HepG2 (cell line): ENCODE results near the gene SLC29A3. TPM values are rescaled to one million over a fixed set of nuclear protein-coding genes. Genes with fewer than 3 reads are reported as not detected.

ENCODE experiments used
- AHR ChIP-seq: IDR thresholded peaks from 2 replicates; pipeline ENCODE4 v1.6.1; 2018; ENCODE audit warnings: missing genetic modification reagents, missing compliant biosample characterization
- GLI4 ChIP-seq: sonication (generic); formaldehyde crosslinking; IDR thresholded peaks from 2 replicates; pipeline ENCODE4 v1.5.1; 2020; ENCODE audit warnings: missing genetic modification reagents, mild to moderate bottlenecking, moderate library complexity, borderline replicate concordance
- PRMT3 ChIP-seq: sonication (generic); formaldehyde crosslinking; IDR thresholded peaks from 2 replicates; pipeline ENCODE4 v1.8.1; 2022; ENCODE audit warnings: low read depth, mild to moderate bottlenecking, moderate library complexity, missing genetic modification reagents, borderline replicate concordance
- ZNF142 ChIP-seq: sonication (generic); formaldehyde crosslinking; IDR thresholded peaks from 2 replicates; pipeline ENCODE4 v1.4.0; 2020; ENCODE audit warnings: missing genetic modification reagents
- ZNF589 ChIP-seq: sonication (generic); formaldehyde crosslinking; conservative IDR thresholded peaks from 2 replicates; pipeline ENCODE4 v1.8.0; 2022; ENCODE audit warnings: mild to moderate bottlenecking, moderate library complexity, missing genetic modification reagents
- ZNF781 ChIP-seq: sonication (generic); formaldehyde crosslinking; IDR thresholded peaks from 2 replicates; pipeline ENCODE4 v1.5.1; 2020; ENCODE audit warnings: borderline replicate concordance, mild to moderate bottlenecking, missing genetic modification reagents; ENCODE audit errors: not compliant biosample characterization
- polyA plus RNA-seq, 8 experiments: library from polyadenylated mRNA; depleted of rRNA in 3 of 8; stranded (reverse) in 7 of 8; unstranded in 1 of 8; fragments of >200 nt; fragmentation: Illumina TruSeq in 4 of 8; extraction: Trizol in 4 of 8; gene quantifications; 2 replicates each; pipeline versions ENCODE4 v1.2.1 to v1.2.3, GENCODE V29; 2011 to 2016; ENCODE audit warnings: low read depth in 4 of 8, missing spikeins in 1 of 8, mixed read lengths in 1 of 8; ENCODE audit not compliant: insufficient read depth in 1 of 8
- total RNA-seq, 5 experiments: library from RNA; depleted of rRNA; stranded (reverse); fragments of >200 nt; fragmentation: Illumina TruSeq; extraction: Trizol; gene quantifications; 2 replicates each; pipeline ENCODE4 v1.2.3, GENCODE V29; 2016; ENCODE audit warnings: low read depth in 1 of 5
- TF ChIP-seq, protein P1 (sequence below): sonication (generic); formaldehyde crosslinking; IDR thresholded peaks from 2 replicates; pipeline ENCODE4 v1.4.0; 2020; ENCODE audit warnings: missing genetic modification reagents
- TF ChIP-seq, protein P2 (sequence below): sonication (generic); formaldehyde crosslinking; IDR thresholded peaks from 2 replicates; pipeline ENCODE4 v1.5.0; 2020; ENCODE audit warnings: mild to moderate bottlenecking, missing genetic modification reagents, borderline replicate concordance
- TF ChIP-seq, protein P3 (sequence below): sonication (generic); formaldehyde crosslinking; IDR thresholded peaks from 2 replicates; pipeline ENCODE4 v1.4.0; 2020; ENCODE audit warnings: missing genetic modification reagents, mild to moderate bottlenecking, borderline replicate concordance

Gene SLC29A3
- total and polyA plus RNA-seq, 2 of the 13 experiments (the other 11 are each of a cell fraction or from before 2014, with no cell fraction given) = 8.6 to 11.8 TPM

GRCh38 chr10:71347587-71348395 lies 28.7 kb downstream of the SLC29A3 start (continued):
- peak; percentile 86 for TF ChIP-seq ZNF142
- TF ChIP-seq, protein P1, sequence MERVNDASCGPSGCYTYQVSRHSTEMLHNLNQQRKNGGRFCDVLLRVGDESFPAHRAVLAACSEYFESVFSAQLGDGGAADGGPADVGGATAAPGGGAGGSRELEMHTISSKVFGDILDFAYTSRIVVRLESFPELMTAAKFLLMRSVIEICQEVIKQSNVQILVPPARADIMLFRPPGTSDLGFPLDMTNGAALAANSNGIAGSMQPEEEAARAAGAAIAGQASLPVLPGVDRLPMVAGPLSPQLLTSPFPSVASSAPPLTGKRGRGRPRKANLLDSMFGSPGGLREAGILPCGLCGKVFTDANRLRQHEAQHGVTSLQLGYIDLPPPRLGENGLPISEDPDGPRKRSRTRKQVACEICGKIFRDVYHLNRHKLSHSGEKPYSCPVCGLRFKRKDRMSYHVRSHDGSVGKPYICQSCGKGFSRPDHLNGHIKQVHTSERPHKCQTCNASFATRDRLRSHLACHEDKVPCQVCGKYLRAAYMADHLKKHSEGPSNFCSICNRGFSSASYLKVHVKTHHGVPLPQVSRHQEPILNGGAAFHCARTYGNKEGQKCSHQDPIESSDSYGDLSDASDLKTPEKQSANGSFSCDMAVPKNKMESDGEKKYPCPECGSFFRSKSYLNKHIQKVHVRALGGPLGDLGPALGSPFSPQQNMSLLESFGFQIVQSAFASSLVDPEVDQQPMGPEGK (CRISPR knock-in tag) = peak; percentile 94
- TF ChIP-seq GLI4 (CRISPR knock-in tag) = no peak
- TF ChIP-seq, protein P2, sequence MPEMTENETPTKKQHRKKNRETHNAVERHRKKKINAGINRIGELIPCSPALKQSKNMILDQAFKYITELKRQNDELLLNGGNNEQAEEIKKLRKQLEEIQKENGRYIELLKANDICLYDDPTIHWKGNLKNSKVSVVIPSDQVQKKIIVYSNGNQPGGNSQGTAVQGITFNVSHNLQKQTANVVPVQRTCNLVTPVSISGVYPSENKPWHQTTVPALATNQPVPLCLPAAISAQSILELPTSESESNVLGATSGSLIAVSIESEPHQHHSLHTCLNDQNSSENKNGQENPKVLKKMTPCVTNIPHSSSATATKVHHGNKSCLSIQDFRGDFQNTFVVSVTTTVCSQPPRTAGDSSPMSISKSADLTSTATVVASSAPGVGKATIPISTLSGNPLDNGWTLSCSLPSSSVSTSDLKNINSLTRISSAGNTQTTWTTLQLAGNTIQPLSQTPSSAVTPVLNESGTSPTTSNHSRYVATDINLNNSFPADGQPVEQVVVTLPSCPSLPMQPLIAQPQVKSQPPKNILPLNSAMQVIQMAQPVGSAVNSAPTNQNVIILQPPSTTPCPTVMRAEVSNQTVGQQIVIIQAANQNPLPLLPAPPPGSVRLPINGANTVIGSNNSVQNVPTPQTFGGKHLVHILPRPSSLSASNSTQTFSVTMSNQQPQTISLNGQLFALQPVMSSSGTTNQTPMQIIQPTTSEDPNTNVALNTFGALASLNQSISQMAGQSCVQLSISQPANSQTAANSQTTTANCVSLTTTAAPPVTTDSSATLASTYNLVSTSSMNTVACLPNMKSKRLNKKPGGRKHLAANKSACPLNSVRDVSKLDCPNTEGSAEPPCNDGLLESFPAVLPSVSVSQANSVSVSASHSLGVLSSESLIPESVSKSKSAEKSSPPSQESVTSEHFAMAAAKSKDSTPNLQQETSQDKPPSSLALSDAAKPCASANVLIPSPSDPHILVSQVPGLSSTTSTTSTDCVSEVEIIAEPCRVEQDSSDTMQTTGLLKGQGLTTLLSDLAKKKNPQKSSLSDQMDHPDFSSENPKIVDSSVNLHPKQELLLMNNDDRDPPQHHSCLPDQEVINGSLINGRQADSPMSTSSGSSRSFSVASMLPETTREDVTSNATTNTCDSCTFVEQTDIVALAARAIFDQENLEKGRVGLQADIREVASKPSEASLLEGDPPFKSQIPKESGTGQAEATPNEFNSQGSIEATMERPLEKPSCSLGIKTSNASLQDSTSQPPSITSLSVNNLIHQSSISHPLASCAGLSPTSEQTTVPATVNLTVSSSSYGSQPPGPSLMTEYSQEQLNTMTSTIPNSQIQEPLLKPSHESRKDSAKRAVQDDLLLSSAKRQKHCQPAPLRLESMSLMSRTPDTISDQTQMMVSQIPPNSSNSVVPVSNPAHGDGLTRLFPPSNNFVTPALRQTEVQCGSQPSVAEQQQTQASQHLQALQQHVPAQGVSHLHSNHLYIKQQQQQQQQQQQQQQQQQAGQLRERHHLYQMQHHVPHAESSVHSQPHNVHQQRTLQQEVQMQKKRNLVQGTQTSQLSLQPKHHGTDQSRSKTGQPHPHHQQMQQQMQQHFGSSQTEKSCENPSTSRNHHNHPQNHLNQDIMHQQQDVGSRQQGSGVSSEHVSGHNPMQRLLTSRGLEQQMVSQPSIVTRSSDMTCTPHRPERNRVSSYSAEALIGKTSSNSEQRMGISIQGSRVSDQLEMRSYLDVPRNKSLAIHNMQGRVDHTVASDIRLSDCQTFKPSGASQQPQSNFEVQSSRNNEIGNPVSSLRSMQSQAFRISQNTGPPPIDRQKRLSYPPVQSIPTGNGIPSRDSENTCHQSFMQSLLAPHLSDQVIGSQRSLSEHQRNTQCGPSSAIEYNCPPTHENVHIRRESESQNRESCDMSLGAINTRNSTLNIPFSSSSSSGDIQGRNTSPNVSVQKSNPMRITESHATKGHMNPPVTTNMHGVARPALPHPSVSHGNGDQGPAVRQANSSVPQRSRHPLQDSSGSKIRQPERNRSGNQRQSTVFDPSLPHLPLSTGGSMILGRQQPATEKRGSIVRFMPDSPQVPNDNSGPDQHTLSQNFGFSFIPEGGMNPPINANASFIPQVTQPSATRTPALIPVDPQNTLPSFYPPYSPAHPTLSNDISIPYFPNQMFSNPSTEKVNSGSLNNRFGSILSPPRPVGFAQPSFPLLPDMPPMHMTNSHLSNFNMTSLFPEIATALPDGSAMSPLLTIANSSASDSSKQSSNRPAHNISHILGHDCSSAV (CRISPR knock-in tag) = no peak
- TF ChIP-seq, protein P3, sequence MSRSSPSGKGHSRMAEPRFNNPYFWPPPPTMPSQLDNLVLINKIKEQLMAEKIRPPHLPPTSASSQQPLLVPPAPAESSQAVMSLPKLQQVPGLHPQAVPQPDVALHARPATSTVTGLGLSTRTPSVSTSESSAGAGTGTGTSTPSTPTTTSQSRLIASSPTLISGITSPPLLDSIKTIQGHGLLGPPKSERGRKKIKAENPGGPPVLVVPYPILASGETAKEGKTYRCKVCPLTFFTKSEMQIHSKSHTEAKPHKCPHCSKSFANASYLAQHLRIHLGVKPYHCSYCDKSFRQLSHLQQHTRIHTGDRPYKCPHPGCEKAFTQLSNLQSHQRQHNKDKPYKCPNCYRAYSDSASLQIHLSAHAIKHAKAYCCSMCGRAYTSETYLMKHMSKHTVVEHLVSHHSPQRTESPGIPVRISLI (CRISPR knock-in tag) = peak; percentile 37; the same call in 1 of the 2 replicates
- TF ChIP-seq AHR = peak; percentile 40; the same call in 1 of the 2 replicates
- no peak for TF ChIP-seq ZNF781 (CRISPR knock-in tag)
- TF ChIP-seq ZNF589 = no peak
- no peak for TF ChIP-seq PRMT3 (CRISPR knock-in tag)
